Heart left ventricle (tissue), 13 donors: ENCODE results near the gene ZIM2.

ENCODE experiments used
- POLR2A ChIP-seq, 2 donors: fragments of 450-650 bp; IDR thresholded peaks; one replicate each; pipeline ENCODE4 v1.6.1; 2017; ENCODE audit warnings: antibody characterized with exemption in 2 of 2, mild to moderate bottlenecking in 2 of 2, moderate library complexity in 2 of 2
- TF ChIP-seq, protein P1 (sequence below), 12 donors: fragments of 200-600 bp; sonication (generic) in 4 of 12; IDR thresholded peaks; one replicate each; pipeline versions ENCODE4 v1.5.0 to v1.8.0; 2018 to 2022; ENCODE audit warnings: antibody characterized with exemption in 12 of 12, mild to moderate bottlenecking in 5 of 12
- donor health status: ischemic (EF 13 %, LVEDD 7.1; RV severe dilation, severe dysfunction).
- donor health status: DM: no; HTN: yes; CAD: no.
- donor health status: DM: no; HTN: no; CAD: no.
- donor health status: ischemic (EF 25% LVEDD 6.9; RV normal size, moderate dysfunction).
- donor health status: ischemic (EF 25% LVEDD 5.7; RV mildly dilated, moderate dysfunction).
- donor health status: ischemic (EF 35%, LVEDD 5.7; RV mildly dilated, moderate dysfunction).
- donor health status: nonischemic (EF 11% LVEDD 7.7; RV severe dilation, severe dysfunction).
- donor health status: DM: yes; HTN: yes; CAD: no.
- donor health status: PGD.
- donor health status: ischemic (EF 29% LVEDD 5.4; RV normal size, mild dysfunction).
- donor health status: nonischemic (EF 23%, LVEDD 6.1; RV moderate dilation, normal function).

DNA sequence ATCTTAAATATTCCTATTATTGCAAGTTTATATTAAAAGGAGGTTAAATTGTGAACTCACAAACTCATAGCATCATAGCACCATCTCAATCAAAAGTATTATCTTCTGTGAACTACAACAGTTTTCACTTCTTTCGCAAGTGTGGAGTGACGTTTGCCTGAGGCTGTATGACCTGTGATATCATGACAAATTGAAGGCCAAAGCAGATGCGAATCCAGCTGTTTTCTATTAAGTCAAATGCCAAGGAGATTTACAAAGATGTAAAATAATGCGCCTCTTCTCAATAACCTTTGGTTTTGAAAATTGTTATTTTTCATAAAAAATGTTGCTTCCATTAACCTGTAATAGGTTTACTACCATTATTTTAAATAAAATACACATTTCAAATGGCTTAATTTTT is 7.6 kb upstream of the ZIM2 start:
- no peak for TF ChIP-seq POLR2A (IDR thresholded peaks at IDR 0.05)
- TF ChIP-seq, protein P1, sequence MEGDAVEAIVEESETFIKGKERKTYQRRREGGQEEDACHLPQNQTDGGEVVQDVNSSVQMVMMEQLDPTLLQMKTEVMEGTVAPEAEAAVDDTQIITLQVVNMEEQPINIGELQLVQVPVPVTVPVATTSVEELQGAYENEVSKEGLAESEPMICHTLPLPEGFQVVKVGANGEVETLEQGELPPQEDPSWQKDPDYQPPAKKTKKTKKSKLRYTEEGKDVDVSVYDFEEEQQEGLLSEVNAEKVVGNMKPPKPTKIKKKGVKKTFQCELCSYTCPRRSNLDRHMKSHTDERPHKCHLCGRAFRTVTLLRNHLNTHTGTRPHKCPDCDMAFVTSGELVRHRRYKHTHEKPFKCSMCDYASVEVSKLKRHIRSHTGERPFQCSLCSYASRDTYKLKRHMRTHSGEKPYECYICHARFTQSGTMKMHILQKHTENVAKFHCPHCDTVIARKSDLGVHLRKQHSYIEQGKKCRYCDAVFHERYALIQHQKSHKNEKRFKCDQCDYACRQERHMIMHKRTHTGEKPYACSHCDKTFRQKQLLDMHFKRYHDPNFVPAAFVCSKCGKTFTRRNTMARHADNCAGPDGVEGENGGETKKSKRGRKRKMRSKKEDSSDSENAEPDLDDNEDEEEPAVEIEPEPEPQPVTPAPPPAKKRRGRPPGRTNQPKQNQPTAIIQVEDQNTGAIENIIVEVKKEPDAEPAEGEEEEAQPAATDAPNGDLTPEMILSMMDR (IDR thresholded peaks at IDR 0.05), result no peak
